CD4-positive, alpha-beta T cell (primary cell): ENCODE measurements around the gene KIF26A. TPM values are rescaled to one million over a fixed set of nuclear protein-coding genes. Genes with fewer than 3 reads are reported as not detected.

Experiments
- ATAC-seq: fragments of 200-7000 bp; cut with Tn5 transposase; one replicate; pipeline ENCODE4 v1.10.0; 2022; ENCODE audit warnings: mild to moderate bottlenecking; ENCODE audit not compliant: poor library complexity
- CTCF ChIA-PET: fragments of 350-600 bp; sonication (Branson Sonifier 250); formaldehyde crosslinking; loops from one replicate; lab custom pipeline; 2021; ENCODE audit warnings: antibody characterized with exemption, inconsistent platforms; lab: Charles Lee
- POLR2A ChIA-PET: fragments of 350-600 bp; sonication (Branson Sonifier 250); formaldehyde crosslinking; loops from one replicate; lab custom pipeline; 2021; ENCODE audit warnings: antibody characterized with exemption, inconsistent platforms; lab: Charles Lee
- DNase-seq, 14 experiments: peaks; one replicate each; pipeline ENCODE4 v3.0.0-alpha.2; 2013 to 2020; ENCODE audit warnings: mixed read lengths in 2 of 14
- H3K27ac ChIP-seq, 2 donors: one replicate each; pipeline versions ENCODE4 v1.5.1 to v1.7.0; 2013; ENCODE audit warnings: low read length in 2 of 2, low read depth in 1 of 2, mild to moderate bottlenecking in 1 of 2
- H3K27me3 ChIP-seq, 2 experiments: 1 replicate in 1 of 2; 2 replicates in 1 of 2; pipeline versions ENCODE4 v1.6.1 to v1.7.0; 2013; ENCODE audit warnings: low read length in 2 of 2, control low read depth in 1 of 2, mild to moderate bottlenecking in 1 of 2, moderate library complexity in 1 of 2; ENCODE audit not compliant: insufficient read depth in 2 of 2, control insufficient read depth in 1 of 2
- H3K36me3 ChIP-seq: one replicate; pipeline ENCODE4 v1.6.1; 2013; ENCODE audit warnings: low read length, control low read depth; ENCODE audit not compliant: insufficient read depth
- H3K4me1 ChIP-seq: one replicate; pipeline ENCODE4 v1.6.1; 2013; ENCODE audit warnings: low read length, control low read depth; ENCODE audit not compliant: insufficient read depth
- H3K4me3 ChIP-seq: one replicate; pipeline ENCODE4 v1.5.1; 2013; ENCODE audit warnings: mild to moderate bottlenecking, low read length, moderate library complexity
- H3K9me3 ChIP-seq, 2 experiments: 1 replicate in 1 of 2; 2 replicates in 1 of 2; pipeline versions ENCODE4 v1.6.1 to v1.7.0; 2013; ENCODE audit warnings: low read length in 2 of 2, mild to moderate bottlenecking in 2 of 2, control low read depth in 1 of 2, moderate library complexity in 1 of 2; ENCODE audit not compliant: control insufficient read depth in 1 of 2, insufficient read depth in 1 of 2
- H3K27ac Mint-ChIP-seq: one replicate; pipeline ENCODE4 v1.8.0; 2020; ENCODE audit warnings: mixed read lengths
- H3K27me3 Mint-ChIP-seq: one replicate; pipeline ENCODE4 v1.8.0; 2021; ENCODE audit warnings: mixed read lengths
- H3K36me3 Mint-ChIP-seq: one replicate; pipeline ENCODE4 v1.8.0; 2021; ENCODE audit warnings: low read depth, mixed read lengths
- H3K4me1 Mint-ChIP-seq: one replicate; pipeline ENCODE4 v1.8.0; 2021; ENCODE audit warnings: low read depth, mixed read lengths
- H3K4me3 Mint-ChIP-seq: one replicate; pipeline ENCODE4 v1.8.0; 2020; ENCODE audit warnings: mild to moderate bottlenecking, mixed read lengths
- H3K9me3 Mint-ChIP-seq: one replicate; pipeline ENCODE4 v1.8.0; 2020; ENCODE audit warnings: mixed read lengths
- CTCF ChIP-seq: fragments of 200-600 bp; IDR thresholded peaks from one replicate; pipeline ENCODE4 v1.8.0; 2022; ENCODE audit warnings: antibody characterized with exemption, mild to moderate bottlenecking
- intact Hi-C, 2 experiments: fragments of 100-400 bp; cut with DNase I in 1 of 2; cut with micrococcal nuclease in 1 of 2; formaldehyde crosslinking; loops; one replicate each; pipeline versions ENCODE4 v1.15.1 to v1.9.0; 2023 to 2025; cut with DNase I, micrococcal nuclease
- total RNA-seq, 174 experiments: library from RNA in 2 of 174; stranded (reverse) in 2 of 174; gene quantifications; one replicate each; pipeline ENCODE4 v1.2.3 and lab custom pipeline; 2021 to 2026

KIF26A gene
- total RNA-seq, 2 experiments from 2014 or later = 0.25 to 0.31 TPM

- H3K4me1 Mint-ChIP-seq = no peaks in the 10 kb centered on the region
- Histone ChIP-seq H3K27ac (no peak overlapping the region), H3K4me1 (peaks cover 7% of the 10 kb centered on the region), H3K27me3 (peaks cover 0 to 4% of the 10 kb centered on the region in 2 experiments), H3K9me3 (no peaks in the 10 kb centered on the region), H3K36me3 (no peaks in the 10 kb centered on the region), H3K4me3 (no peak overlapping the region)
- no peak for TF ChIP-seq CTCF
- peaks cover 4% of the 10 kb centered on the region for H3K27me3 Mint-ChIP-seq
- intact Hi-C loops = no loop called here
- POLR2A ChIA-PET = no interaction called here
- no peaks in the 10 kb centered on the region for H3K9me3 Mint-ChIP-seq
- ATAC-seq (no peak), DNase-seq (no peak)
- H3K27ac Mint-ChIP-seq = no peak overlapping the region
- no peak overlapping the region for H3K4me3 Mint-ChIP-seq
- CTCF ChIA-PET = no interaction called here
- H3K36me3 Mint-ChIP-seq = no peaks in the 10 kb centered on the region
These were observed 59.3 kb downstream of the KIF26A start for GRCh38 chr14:104197449-104198247.

GRCh38 chr14:104199266-104199895 is 61.0 kb downstream of the KIF26A start:
- Histone ChIP-seq H3K27ac (no peak overlapping the region), H3K27me3 (peaks cover 0 to 4% of the 10 kb centered on the region in 2 experiments), H3K36me3 (no peaks in the 10 kb centered on the region), H3K9me3 (no peaks in the 10 kb centered on the region), H3K4me3 (no peak overlapping the region), H3K4me1 (peaks cover 7% of the 10 kb centered on the region)
- Mint-ChIP-seq H3K27me3 (peaks cover 3% of the 10 kb centered on the region), H3K9me3 (no peaks in the 10 kb centered on the region), H3K27ac (no peak overlapping the region), H3K4me3 (no peak overlapping the region), H3K36me3 (no peaks in the 10 kb centered on the region), H3K4me1 (no peaks in the 10 kb centered on the region)
- intact Hi-C loops = no loop called here
- DNase-seq = no peak
- no peak for TF ChIP-seq CTCF
- ChIA-PET POLR2A (no interaction called here), CTCF (no interaction called here)
- ATAC-seq = no peak

- DNase-seq (no peak), ATAC-seq (no peak)
- no peak for TF ChIP-seq CTCF
- no peaks in the 10 kb centered on the region for H3K9me3 ChIP-seq
- no peak overlapping the region for H3K4me3 ChIP-seq
- peaks cover 0 to 4% of the 10 kb centered on the region in 2 experiments for H3K27me3 ChIP-seq
- Mint-ChIP-seq H3K36me3 (no peaks in the 10 kb centered on the region), H3K27me3 (no peaks in the 10 kb centered on the region), H3K4me1 (no peaks in the 10 kb centered on the region), H3K27ac (no peak overlapping the region), H3K9me3 (no peaks in the 10 kb centered on the region), H3K4me3 (no peak overlapping the region)
- H3K36me3 ChIP-seq = no peaks in the 10 kb centered on the region
- intact Hi-C loops = no loop called here
- H3K4me1 ChIP-seq = peaks cover 7% of the 10 kb centered on the region
- no peak overlapping the region for H3K27ac ChIP-seq
- POLR2A ChIA-PET = no interaction called here
- CTCF ChIA-PET = no interaction called here
These were observed 61.7 kb downstream of the KIF26A start for GRCh38 chr14:104200106-104200505.
